ENCODE measurements around the gene ZCCHC12.
"Not testable (repeated sequence)": the region's sequence is repeated elsewhere in the genome, so short reads cannot be mapped to it uniquely, and the experiment has no call there.

Gene ZCCHC12

GRCh38 chrX:118823263-118824172, at the start of gene ZCCHC12:
ZCCHC12 (plus strand) TSS chrX:118823824; CDS start chrX:118825245, 1,421 bp downstream.
- peak; percentile 16 for DNase-seq (ENCODE audit: low read depth)

DNA sequence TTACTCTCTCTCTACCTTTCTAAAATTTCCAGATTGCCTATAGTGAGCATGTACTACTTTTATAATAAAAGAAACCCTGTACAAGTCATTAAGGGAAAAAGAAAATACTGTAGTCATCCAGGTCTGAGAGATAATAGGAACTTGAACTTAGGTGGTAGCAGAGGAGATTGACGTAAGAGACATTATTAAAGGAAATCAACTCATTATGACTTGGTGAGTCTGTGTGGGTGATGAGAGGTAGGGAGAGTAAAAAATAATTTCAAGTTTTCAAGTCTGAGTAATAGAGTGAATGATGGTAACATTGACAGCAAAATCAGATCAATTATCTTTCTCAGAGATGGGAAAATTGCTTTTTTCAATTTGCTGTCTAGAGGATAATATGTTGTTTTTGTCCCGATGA, 44.0 kb upstream of the ZCCHC12 start:
- no peak for DNase-seq (ENCODE audit: low read depth)

DNA sequence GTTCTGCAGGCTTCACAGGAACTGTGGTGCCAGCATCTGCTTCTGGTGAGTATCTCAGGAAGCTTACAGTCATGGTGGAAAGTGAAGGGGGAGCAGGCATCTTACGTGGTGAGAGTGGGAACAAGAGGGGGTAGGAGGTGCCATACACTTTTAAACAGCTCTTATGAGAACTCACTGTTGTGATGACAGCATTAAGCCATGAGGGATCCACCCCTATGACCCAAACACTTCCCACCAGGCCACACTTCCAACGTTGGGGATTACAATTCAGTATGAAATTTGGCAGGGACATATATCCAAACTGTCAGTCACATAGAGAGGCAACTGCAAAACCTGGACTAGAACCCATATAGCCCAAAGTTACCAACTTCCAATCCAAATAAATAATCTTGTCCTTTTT, 43.1 kb upstream of the ZCCHC12 start:
- no peak for DNase-seq (ENCODE audit: low read depth)

GRCh38 chrX:118780911-118781310, 42.7 kb upstream of the ZCCHC12 start:
- DNase-seq (ENCODE audit: low read depth) = no peak

DNA sequence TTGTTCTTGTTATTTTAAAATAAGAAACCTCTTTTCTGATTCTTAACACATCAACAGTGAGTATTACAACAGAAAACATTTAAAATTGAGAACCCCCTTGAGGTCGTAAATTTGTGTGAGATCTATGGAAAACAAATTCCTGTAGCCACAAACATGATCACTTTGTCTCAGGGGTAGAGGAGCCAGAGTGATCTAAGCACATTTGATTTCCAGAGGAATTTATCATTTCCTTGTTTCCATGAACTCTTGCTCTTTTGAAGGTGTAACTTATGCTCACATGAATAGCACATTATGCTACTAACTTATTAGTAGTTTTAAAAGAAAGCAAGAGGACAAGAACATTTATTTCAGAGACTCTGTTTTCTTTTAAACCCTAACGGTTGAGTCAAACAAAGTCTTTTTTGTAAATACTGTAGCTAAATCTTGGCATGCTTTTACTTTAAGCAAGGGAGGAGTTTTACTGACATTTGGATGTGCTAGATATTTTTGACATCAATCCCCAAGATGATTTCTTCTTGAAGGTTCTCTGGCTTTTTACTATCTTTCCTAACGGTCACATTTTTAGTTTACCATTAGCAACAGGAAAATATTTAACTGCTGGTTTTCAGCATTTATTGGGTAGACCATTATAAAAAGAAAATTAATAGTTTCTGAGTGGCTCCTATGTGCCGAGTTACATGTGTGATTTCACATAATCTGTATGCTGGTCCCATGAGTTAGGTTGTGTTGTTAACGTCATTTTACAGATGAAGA, 27.9 kb upstream of the ZCCHC12 start:
- no peak for DNase-seq (ENCODE audit: low read depth)

DNA sequence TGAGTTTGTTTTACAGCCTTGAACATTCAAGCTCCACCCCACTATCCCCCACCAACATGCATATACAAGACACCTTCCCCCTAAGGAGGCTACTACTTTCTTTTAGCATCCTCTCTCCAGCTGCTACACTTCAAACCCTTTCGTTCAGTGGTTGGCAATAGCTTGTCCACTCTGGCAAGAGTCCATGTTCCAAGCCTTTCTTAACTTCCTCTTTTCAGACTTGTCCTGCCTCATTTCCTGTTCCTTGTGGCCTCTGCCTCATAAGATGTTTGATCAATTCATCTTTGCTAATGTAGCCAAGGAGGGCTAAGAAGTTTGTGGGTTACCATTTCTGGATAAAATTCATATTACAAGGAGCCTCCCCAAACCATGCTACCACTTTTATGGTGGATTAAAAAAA, 20.8 kb upstream of the ZCCHC12 start:
- no peak for DNase-seq (ENCODE audit: low read depth)

GRCh38 chrX:118807151-118808017, 16.2 kb upstream of the ZCCHC12 start:
- peak; percentile 16 for DNase-seq (ENCODE audit: low read depth)

DNA sequence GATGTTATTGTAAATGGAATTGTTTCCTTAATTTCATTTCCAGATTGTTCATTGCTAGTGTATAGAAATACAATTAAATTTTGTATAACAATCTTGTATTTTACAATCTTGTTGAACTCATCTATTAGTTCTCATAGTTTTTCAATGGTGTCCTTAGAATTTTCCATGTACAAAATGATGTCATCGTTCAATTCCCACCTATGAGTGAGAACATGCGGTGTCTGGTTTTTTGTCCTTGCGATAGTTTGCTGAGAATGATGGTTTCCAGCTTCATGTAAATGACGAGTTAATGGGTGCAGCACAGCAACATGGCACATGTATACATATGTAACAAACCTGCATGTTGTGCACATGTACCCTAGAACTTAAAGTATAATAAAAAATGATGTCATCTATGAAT, 6.4 kb upstream of the ZCCHC12 start:
- not testable (repeated sequence) for DNase-seq (ENCODE audit: low read depth)

DNA sequence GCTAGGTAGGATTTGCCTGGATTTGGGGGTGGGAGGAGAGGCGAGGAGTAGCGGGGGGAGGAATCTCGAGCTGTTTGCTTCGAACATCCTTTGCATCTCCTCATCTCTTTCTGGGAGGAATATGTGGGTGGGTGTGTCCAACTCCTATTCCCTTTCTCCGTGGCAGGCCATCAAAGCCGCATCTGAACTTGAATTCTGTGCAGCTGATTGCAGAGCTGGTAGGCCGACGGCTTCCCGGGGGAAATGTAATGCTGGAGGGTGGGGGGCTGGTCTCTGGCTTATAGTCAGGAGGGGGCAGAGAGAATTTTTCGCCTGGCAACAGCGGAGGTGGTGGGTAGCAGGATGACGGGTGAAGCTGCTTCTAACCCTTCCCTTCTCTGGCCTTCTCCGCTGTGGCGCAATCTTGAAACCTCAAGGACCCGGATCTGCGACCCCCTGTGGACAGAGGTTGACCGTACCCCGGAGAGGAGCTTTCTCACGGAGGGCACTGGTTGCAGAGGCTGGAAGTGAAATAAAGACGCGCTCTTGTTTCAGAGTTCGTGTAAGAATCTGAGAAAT, 628 bp downstream of the ZCCHC12 start:
- no peak for DNase-seq (ENCODE audit: low read depth)

DNA sequence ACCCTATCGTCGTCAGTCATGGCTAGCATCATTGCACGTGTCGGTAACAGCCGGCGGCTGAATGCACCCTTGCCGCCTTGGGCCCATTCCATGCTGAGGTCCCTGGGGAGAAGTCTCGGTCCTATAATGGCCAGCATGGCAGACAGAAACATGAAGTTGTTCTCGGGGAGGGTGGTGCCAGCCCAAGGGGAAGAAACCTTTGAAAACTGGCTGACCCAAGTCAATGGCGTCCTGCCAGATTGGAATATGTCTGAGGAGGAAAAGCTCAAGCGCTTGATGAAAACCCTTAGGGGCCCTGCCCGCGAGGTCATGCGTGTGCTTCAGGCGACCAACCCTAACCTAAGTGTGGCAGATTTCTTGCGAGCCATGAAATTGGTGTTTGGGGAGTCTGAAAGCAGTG, 1.6 kb downstream of the ZCCHC12 start:
- no peak for DNase-seq (ENCODE audit: low read depth)

- DNase-seq (ENCODE audit: low read depth) = peak; percentile 49
Measured at GRCh38 chrX:118839334-118839958, 15.8 kb downstream of the ZCCHC12 start.

- DNase-seq (ENCODE audit: low read depth) = no peak
Measured at GRCh38 chrX:118847676-118848075, 24.1 kb downstream of the ZCCHC12 start.

DNA sequence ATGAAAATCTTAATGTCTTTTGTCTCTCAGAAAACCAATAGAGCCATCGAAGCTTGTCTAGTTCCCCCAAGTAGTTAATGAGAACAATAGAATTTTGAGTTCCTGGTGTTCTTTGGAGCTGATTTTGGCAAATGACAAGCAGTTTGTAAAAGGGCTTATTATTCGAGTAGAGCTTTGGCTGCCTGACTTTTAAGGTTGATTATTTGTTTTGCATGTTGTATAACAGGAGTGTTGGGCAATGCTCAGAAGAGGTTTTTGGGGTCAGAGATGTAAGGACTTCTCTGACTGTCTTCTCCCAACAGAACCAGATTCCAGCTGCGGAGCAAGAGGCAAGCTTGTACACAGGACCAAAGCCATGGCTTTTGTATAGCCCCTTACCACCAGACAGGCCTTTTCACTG, 30.0 kb downstream of the ZCCHC12 start:
- no peak for DNase-seq (ENCODE audit: low read depth)

- DNase-seq (ENCODE audit: low read depth) = no peak
Measured at GRCh38 chrX:118855681-118856310, 32.2 kb downstream of the ZCCHC12 start.

GRCh38 chrX:118857006-118857405, 33.4 kb downstream of the ZCCHC12 start:
- no peak for DNase-seq (ENCODE audit: low read depth)

GRCh38 chrX:118861338-118861737, 37.7 kb downstream of the ZCCHC12 start:
- DNase-seq (ENCODE audit: low read depth) = no peak

GRCh38 chrX:118862091-118862490, 38.5 kb downstream of the ZCCHC12 start:
- no peak for DNase-seq (ENCODE audit: low read depth)

DNA sequence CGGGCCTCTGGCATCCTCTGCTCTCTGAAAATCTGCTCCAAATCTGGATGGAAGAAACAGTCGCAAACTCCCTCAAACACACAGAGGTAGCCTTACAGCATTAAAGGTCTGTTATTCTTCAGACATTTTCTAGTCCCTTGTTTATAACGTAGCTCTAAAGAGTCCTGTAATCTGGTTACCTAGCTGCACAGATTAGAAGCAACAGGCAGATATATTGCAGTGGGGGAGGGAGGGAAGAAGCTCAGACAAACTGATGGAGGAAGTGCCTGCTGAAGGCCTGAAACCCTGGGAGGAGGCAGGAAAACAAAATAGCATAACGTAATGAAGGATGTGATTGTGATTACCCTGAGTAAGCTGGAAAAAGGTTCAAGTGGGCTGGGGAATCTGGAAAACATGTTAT, 39.4 kb downstream of the ZCCHC12 start:
- DNase-seq (ENCODE audit: low read depth) = no peak

- DNase-seq (ENCODE audit: low read depth) = no peak
Measured at GRCh38 chrX:118864063-118864635, 40.5 kb downstream of the ZCCHC12 start.

GRCh38 chrX:118865231-118865630, 41.6 kb downstream of the ZCCHC12 start:
- no peak for DNase-seq (ENCODE audit: low read depth)

- DNase-seq (ENCODE audit: low read depth) = no peak
Measured at GRCh38 chrX:118867251-118867650, 43.6 kb downstream of the ZCCHC12 start.
